Measurements from ENCODE around the gene ENPP3.
"Not testable (repeated sequence)": the region's sequence is repeated elsewhere in the genome, so short reads cannot be mapped to it uniquely, and the experiment has no call there.

Gene ENPP3

DNA sequence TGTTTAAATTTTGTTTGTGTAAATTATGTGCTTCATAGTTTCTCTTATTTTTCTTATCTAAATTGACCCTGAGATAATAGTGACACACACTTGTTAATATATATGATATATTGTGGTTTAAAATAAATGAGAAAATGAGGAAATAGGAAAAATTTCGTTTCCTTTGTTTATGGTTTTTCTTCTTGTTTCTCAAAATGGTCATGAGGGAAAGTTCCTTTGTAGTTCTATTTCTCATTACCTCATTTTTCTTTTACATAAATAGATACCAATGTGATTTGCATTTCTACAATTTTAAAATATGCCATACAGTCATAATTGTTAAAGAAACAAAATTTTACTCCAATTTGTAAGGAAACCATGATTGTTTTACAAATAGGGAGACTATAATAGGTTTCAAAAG lies 54.9 kb downstream of the ENPP3 start:
- DNase-seq (ENCODE audit: insufficient read length, low spot score) (no peak), FAIRE-seq (no peak)
- no peak for TF ChIP-seq POLR2A (IDR thresholded peaks at IDR 0.05; ENCODE audit: low read depth, low read length)
- TF ChIP-seq POU2F2 (IDR thresholded peaks at IDR 0.05; ENCODE audit: low read depth, low read length), result no peak
- no peak for TF ChIP-seq SPI1 (IDR thresholded peaks at IDR 0.05; ENCODE audit: low read depth, low read length)
- no peak for TF ChIP-seq PAX5 (IDR thresholded peaks at IDR 0.05; ENCODE audit: insufficient read depth, low read length, severe bottlenecking)
- no peak for TF ChIP-seq POLR2AphosphoS5 (IDR thresholded peaks at IDR 0.05; ENCODE audit: low read depth, low read length)
- no peak for TF ChIP-seq TAF1 (IDR thresholded peaks at IDR 0.05; ENCODE audit: low read depth, low read length)

DNA sequence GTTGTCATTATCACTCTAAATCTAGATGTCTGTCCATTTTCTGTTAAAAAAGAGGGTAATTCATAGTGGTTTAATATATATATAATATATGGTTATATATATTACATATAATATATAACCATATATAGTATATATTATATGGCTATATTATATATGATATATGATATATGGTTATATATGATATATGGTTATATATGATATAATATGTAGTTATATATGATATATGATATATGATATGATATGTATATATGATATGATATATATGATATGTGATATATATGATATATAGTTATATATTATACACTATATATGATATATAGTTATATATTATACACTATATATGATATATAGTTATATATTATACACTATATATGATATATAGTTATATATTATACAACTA lies 55.5 kb downstream of the ENPP3 start:
- TF ChIP-seq POLR2AphosphoS5 (IDR thresholded peaks at IDR 0.05; ENCODE audit: low read depth, low read length) (no peak), SPI1 (IDR thresholded peaks at IDR 0.05; ENCODE audit: low read depth, low read length) (no peak), PAX5 (IDR thresholded peaks at IDR 0.05; ENCODE audit: insufficient read depth, low read length, severe bottlenecking) (no peak), POU2F2 (IDR thresholded peaks at IDR 0.05; ENCODE audit: low read depth, low read length) (no peak), POLR2A (IDR thresholded peaks at IDR 0.05; ENCODE audit: low read depth, low read length) (no peak), TAF1 (IDR thresholded peaks at IDR 0.05; ENCODE audit: low read depth, low read length) (no peak)
- FAIRE-seq (no peak), DNase-seq (ENCODE audit: insufficient read length, low spot score) (no peak)

DNA sequence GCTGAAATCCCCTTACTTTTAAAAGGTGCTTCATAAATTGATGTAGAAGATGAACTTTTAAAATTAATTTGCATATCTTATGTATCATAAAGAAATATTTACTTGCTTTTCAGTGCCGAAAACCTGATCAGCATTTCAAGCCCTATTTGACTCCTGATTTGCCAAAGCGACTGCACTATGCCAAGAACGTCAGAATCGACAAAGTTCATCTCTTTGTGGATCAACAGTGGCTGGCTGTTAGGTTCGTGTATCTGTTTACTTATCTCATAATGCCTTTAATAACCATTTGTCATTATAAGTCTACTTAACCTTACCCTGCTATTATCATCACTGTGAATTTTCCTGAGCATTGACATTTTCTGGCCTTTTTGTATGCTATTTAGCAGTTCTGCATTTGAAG lies 56.3 kb downstream of the ENPP3 start:
- TF ChIP-seq TAF1 (IDR thresholded peaks at IDR 0.05; ENCODE audit: low read depth, low read length), result no peak
- TF ChIP-seq PAX5 (IDR thresholded peaks at IDR 0.05; ENCODE audit: insufficient read depth, low read length, severe bottlenecking), result no peak
- TF ChIP-seq POLR2A (IDR thresholded peaks at IDR 0.05; ENCODE audit: low read depth, low read length), result no peak
- no peak for TF ChIP-seq POU2F2 (IDR thresholded peaks at IDR 0.05; ENCODE audit: low read depth, low read length)
- no peak for TF ChIP-seq SPI1 (IDR thresholded peaks at IDR 0.05; ENCODE audit: low read depth, low read length)
- TF ChIP-seq POLR2AphosphoS5 (IDR thresholded peaks at IDR 0.05; ENCODE audit: low read depth, low read length), result no peak
- FAIRE-seq, result no peak
- no peak for DNase-seq (ENCODE audit: insufficient read length, low spot score)

DNA sequence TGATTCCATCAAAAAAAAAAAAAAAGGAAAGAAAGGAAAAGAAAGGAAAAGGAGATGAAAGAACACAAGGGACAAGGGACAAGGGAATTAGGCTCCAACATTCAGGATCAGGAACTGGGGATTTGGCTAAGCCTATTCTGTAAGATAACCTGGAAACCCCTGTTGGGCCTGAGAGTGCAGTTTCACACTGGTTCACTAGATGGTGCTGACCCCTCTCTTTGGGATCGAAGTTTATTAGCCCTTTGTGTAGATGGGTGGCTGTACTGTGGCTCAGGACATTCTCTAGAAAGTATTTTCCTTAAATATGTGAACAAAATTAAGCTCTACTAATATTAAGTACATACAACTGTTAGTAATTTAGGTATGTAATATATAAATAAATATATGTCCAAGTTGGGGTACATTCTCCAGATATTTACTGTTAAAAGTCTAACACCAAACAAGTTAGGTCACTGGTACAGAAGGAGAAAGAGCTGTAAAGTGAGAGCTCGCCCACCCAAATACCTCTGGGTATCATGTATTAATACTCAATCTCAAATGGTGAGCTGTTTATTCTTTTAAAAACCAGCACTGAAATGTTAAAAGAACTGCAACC lies 57.8 kb downstream of the ENPP3 start:
- TF ChIP-seq POU2F2 (IDR thresholded peaks at IDR 0.05; ENCODE audit: low read depth, low read length), result no peak
- no peak for TF ChIP-seq TAF1 (IDR thresholded peaks at IDR 0.05; ENCODE audit: low read depth, low read length)
- TF ChIP-seq POLR2A (IDR thresholded peaks at IDR 0.05; ENCODE audit: low read depth, low read length), result no peak
- no peak for TF ChIP-seq POLR2AphosphoS5 (IDR thresholded peaks at IDR 0.05; ENCODE audit: low read depth, low read length)
- no peak for TF ChIP-seq SPI1 (IDR thresholded peaks at IDR 0.05; ENCODE audit: low read depth, low read length)
- TF ChIP-seq PAX5 (IDR thresholded peaks at IDR 0.05; ENCODE audit: insufficient read depth, low read length, severe bottlenecking), result no peak
- DNase-seq (ENCODE audit: insufficient read length, low spot score) (peak; percentile 23), FAIRE-seq (no peak)

DNA sequence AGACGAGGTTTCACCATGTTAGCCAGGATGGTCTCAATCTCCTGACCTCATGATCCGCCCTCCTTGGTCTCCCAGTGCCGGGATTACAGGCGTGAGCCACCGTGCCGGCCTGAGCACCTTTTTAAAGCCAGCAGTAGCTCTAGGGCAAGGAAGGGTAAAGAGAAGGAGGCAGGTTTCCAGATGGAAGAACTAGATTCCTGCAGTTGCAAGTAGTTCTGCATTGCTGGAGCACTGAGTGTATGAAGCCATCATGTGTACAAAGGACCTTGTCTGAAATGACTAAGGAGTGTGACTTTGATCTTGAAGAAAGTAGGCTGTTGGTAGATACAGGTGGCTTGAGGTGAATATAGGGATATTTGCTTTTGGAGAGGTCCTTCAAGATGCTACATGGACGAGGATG lies 59.9 kb downstream of the ENPP3 start:
- no peak for FAIRE-seq
- TF ChIP-seq POLR2A (IDR thresholded peaks at IDR 0.05; ENCODE audit: low read depth, low read length), result no peak
- no peak for TF ChIP-seq SPI1 (IDR thresholded peaks at IDR 0.05; ENCODE audit: low read depth, low read length)
- no peak for TF ChIP-seq POLR2AphosphoS5 (IDR thresholded peaks at IDR 0.05; ENCODE audit: low read depth, low read length)
- no peak for TF ChIP-seq POU2F2 (IDR thresholded peaks at IDR 0.05; ENCODE audit: low read depth, low read length)
- TF ChIP-seq TAF1 (IDR thresholded peaks at IDR 0.05; ENCODE audit: low read depth, low read length), result no peak
- TF ChIP-seq PAX5 (IDR thresholded peaks at IDR 0.05; ENCODE audit: insufficient read depth, low read length, severe bottlenecking), result no peak
- DNase-seq (ENCODE audit: insufficient read length, low spot score), result no peak

DNA sequence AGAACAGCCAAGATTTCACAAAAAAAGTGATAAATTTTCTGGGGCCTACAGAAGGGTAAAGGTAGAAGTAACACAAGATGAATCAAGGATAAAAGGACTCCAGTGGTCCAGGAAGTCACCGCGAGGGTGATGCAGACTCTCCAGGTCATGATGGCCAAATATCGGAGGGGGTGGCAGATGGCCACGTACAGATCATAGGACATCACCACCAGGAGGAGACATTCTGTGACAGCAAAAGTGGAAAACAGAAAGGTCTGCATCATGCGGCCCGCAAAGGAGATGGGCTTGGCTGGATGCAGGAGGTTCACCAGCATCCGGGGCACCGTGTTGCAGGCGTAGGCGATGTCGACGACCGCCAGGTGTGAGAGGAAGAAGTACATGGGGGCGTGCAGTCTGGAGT lies 63.7 kb downstream of the ENPP3 start:
- not testable (repeated sequence) for DNase-seq (ENCODE audit: insufficient read length, low spot score); FAIRE-seq

DNA sequence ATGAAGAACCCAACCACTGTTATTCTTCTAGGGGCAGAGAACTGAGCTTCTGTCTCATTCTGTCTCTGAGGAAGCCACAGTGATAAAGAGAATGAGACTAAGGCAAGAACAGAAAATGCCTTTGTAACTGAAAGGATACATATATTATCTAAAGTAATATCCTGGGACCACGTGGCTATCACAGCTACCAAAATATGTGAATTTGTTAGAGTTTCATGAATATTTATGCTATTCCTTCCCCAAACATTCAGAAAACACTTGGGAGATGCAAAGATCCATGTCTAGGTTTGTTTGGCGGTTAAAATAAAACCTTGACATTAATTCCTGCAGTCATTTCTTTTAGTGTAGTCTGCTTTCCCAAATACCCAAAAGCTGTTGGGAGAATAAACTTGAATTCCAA lies 66.8 kb downstream of the ENPP3 start:
- DNase-seq (ENCODE audit: insufficient read length, low spot score); FAIRE-seq: not testable (repeated sequence)

DNA sequence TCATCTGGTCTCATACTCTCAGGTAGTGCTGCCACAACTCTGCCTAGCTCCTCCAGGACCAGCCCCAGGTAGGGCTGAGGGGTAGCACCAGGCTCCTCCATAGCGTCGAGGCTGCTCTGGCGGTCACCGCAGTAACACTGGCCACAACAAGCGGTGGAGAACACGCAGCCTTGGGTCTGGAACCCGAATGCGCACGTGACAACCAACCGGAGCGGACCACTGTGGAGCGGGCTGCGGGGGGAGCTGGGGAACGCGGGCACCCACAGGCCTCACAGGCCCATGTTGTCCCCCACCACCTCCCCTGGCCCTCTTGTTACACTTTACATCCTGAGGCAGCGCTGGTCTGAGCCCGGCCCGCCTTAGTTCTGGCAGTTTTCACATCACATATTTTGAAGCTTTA lies 73.8 kb downstream of the ENPP3 start, which contains the start of gene CTAGE9:
Gene CTAGE9, minus strand, starts transcription at position 101 of the 400 bp plus-strand sequence. Its CDS starts 0 bp downstream, at position 101.
- not testable (repeated sequence) for DNase-seq (ENCODE audit: insufficient read length, low spot score); FAIRE-seq

DNA sequence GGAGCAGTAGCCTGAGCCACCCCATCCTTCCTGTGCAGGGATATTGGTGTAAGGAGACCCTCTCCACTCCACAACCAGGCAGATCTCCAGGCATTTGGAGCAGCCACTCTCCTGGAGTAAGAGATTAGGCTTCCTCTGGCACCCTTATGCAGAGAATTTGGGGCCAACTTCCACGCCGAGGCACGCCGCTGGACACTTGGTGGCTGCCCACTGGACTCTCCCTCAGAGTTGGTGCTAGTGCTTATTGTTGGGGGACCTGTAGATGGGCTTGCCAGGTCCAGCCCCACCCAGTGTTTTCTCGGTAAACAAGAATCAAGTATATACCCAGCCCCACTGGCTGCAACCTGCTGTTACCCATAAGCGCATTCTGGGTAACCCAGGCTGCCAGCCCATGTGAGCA lies 78.5 kb downstream of the ENPP3 start:
- not testable (repeated sequence) for DNase-seq (ENCODE audit: insufficient read length, low spot score); FAIRE-seq

DNA sequence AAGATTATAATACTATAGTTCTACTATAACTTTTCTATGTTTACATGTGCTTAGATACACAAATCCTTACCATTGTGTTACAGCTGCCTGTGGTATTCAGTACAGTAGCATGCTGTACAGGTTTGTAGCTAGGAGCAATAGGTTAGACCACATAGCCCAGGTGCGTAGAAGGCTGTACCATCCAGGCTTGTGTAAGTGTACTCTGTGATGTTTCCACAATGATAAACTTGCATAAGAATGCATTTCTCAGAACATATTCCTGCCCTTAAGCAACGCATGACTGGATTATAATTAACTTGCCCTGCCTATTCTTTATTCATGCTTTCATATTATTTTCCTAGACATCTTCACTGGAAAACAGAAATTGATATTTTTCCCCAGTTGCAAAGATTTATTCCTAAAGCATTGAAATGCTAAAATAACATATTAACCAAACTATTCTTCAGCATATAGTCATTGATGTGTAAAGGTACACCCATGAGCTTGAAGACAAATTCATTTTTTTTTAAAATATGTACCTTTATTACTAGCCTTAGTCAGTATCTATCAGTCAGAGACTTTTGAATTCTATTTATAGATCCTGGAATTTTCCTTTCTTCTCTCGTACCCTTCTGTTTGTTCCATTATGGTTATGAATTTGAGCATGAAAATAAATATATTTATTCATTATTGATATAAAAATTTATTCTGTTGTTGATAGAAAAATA lies 80.9 kb downstream of the ENPP3 start:
- FAIRE-seq, result no peak
- TF ChIP-seq PAX5 (IDR thresholded peaks at IDR 0.05; ENCODE audit: insufficient read depth, low read length, severe bottlenecking) (no peak), TAF1 (IDR thresholded peaks at IDR 0.05; ENCODE audit: low read depth, low read length) (no peak)
- DNase-seq (ENCODE audit: insufficient read length, low spot score), result no peak

DNA sequence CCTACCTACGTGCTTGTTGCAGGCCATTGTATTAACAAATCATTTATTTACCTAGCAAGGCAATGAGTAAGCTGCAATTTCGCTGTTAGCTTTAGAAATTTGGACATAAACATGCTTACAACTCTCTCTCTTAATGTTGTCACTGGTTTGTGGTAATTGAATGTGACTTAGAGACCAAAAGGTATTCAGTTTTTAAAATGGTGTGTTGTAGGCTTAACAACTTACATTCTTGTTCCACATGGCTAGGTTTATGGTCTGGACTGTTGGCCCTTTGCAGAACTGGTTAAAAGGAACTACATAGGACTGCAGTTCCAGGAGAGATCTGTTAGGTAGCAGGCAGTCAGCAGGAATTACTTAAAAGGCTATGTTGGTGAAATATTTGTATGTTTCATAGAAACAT lies 84.1 kb downstream of the ENPP3 start:
- TF ChIP-seq TAF1 (IDR thresholded peaks at IDR 0.05; ENCODE audit: low read depth, low read length), result no peak
- TF ChIP-seq POLR2A (IDR thresholded peaks at IDR 0.05; ENCODE audit: low read depth, low read length), result no peak
- TF ChIP-seq PAX5 (IDR thresholded peaks at IDR 0.05; ENCODE audit: insufficient read depth, low read length, severe bottlenecking), result no peak
- FAIRE-seq (no peak), DNase-seq (ENCODE audit: insufficient read length, low spot score) (no peak)

Measured in GM12891 (cell line).